T-helper 22 cell (primary cell): ENCODE results near the gene CDK6.

Experiments used
- DNase-seq: peaks from one replicate; pipeline ENCODE4 v3.0.0-alpha.2; 2020; ENCODE audit warnings: low read depth

Gene CDK6

DNA sequence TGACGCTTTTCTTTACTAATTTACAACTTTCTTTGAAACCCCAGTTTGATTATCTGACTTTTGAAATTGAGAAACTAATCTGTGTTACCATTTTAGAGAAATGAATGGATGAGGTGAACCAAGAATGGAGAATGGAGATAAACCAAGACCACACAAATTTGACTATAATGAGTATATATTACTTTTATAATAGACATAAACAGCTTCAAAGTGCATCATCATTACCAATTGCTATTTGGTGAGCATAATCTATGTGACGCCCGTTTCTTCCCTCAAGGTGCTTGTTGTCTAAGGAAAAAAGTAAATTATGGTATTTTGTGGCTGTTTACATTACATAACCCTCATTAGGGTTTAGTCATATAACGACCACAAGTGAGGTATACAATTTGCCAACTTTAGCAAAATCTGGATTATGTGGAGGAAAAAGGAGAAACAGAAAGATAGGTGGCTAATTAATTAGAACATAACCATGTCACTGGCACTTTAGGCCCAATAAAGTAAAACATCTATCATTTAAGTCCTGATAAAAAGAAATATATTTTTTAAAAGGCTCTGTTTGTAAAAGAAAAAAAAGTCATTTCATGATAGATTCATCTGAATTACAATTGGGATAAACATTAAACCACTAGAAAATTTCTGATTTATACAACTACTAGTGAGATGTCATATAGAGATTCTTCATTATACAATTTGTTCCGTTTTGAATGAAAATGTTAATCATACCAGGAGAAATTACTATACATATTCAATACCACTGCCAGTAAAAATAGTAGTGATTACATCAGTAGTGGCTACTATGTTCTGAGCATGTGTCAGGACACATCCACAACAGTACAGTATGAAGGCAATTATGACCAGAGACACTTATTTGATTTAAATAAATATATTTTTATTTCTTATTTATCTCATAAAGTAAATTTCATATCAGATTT, 128.0 kb downstream of the CDK6 start:
- no peak for DNase-seq

GRCh38 chr7:92707435-92707834, 128.9 kb downstream of the CDK6 start:
- DNase-seq, result no peak

- no peak for DNase-seq
These were observed 129.8 kb downstream of the CDK6 start for GRCh38 chr7:92706563-92706962.

- DNase-seq, result no peak
These were observed 130.5 kb downstream of the CDK6 start for GRCh38 chr7:92705831-92706230.

- DNase-seq, result no peak
These were observed 131.5 kb downstream of the CDK6 start for GRCh38 chr7:92704858-92705257.

DNA sequence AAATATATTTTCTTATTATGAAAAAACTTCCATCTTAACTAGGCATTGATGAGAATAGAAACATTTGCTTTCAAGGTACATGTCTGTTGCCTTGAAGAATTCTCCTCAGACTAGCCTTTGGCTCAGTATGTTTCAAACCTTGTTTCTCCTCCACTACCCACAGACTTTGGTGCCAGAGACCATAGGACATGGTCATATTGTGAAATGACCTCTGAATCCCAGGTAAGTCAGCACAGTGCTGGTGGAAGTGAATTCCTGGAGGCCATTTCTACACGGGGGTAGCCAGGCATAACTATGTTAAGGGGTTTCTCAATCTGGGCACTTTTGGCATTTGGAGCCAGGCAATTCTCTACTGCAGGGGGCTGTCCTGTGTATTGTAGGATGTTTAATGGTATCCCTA, 133.8 kb downstream of the CDK6 start:
- no peak for DNase-seq

GRCh38 chr7:92699966-92700514, 136.3 kb downstream of the CDK6 start:
- DNase-seq, result no peak

DNA sequence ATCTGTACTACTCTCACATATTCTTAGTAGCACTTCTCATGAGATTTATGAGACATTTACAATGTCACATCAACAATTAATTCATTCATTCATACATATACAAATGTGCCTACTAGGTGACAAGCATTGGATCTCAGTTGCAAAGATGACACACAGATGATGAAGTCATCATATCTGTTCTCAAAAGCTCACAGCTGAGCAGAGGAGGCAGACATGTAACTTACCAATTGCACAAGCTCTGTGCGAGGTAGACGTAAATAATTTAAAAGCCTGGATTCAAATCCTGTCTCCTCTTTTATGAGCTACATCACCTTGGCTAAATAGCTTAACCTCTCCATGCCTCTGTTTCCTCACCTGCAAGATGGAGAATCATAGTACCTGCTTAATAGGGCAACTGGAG, 136.8 kb downstream of the CDK6 start:
- DNase-seq, result no peak

GRCh38 chr7:92698237-92698841, 138.0 kb downstream of the CDK6 start:
- DNase-seq, result no peak

DNA sequence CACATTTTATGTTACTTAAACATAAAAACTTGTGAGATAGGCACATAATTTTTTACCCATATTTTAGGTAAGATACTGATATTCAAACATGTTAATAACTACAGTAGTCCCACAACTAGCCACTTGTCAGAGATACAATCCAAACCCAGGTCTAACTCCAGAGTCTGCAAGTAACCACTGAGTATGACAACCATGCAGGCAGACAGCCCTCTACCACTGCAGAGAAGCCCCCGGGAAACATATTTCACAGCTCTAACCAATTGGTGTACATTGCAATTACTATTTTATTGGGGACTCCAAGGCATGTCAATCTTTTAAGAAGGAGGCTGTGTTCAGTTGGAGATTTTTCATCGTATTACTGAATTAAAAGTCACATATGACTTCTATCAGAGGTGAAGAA, 139.0 kb downstream of the CDK6 start:
- DNase-seq, result no peak

- DNase-seq, result no peak
These were observed 139.4 kb downstream of the CDK6 start for GRCh38 chr7:92697012-92697411.

GRCh38 chr7:92696584-92696983, 139.8 kb downstream of the CDK6 start:
- DNase-seq, result no peak

DNA sequence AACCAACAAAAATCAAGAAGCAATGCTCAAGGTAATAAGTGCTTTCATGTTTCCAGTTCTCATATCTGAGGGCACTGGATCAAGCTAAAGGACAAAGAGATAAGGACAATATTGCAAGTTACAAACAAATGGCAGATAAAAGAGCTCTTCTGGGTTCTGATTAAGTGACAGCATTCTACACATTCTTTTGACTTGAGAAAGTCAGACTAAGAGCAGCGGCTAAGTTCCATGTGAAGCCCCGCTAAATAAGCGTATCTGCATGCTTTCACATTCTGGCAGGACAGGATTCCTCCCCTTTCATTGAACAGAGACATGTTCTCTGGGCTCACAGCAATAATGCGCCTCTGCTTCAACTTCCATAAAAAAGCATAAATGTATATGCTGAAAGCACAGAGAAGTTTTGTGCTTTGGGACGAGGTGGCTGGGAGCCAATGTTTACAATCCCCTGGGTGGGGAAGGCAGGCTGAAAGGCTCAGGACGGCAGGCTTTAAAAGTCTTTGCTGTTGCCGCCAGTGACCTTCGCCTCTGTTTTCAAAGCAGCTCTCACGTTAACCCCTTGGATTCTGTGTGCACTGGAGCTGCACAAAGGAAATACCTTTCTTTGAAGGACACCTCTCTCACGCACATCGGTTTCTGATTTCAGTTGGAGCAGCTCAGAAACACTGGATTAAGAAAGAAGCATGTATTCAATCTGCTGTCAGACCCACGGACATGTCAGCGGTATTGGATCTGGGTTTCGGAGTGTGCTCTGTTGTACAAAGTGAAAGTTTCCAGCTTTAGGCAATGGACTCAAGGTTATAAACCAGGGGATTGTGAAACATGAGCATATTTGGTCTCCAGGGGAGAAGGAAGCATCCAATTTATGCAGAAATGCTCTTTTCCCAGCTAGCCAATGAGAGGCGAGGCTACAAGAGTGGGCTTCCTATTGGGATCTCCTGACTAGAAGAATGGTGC, 140.8 kb downstream of the CDK6 start:
- DNase-seq, result no peak

DNA sequence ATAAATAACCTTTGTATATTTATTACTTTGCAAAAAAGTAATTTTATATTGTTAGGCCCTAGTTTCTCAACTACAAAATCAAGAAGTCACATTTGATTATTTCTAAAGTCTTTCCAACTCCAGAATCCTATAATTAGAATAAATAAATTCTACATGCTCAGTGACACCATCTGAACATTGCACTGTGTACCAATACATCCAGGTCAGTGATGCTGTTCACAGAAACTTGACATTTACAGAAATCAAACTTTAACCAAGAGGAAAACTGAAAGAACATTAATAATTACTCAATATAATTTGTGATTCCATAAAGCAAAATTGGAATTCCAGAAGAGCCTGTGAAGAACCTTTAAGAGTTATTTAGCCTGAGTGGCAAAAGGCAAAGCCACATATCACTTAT, 142.2 kb downstream of the CDK6 start:
- DNase-seq, result no peak

DNA sequence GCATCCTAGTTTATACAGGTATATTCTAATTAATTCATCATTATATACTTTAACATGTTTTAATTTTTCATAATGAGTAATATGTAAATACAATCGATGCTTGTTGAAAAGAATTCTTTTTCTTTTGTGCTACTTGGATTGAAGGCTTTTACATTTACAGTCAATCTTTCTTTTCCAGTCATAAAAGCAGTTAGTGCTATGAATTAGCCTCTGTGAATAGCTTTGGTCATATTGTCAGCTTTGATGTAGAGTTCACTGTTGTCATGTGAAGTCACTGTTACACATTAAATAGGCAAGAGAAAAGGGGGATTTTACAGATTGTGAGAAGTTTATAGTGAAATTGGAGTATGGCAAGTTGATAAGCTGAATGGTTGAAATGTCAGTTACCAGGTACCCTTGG, 142.9 kb downstream of the CDK6 start:
- no peak for DNase-seq

GRCh38 chr7:92691578-92691977, 144.8 kb downstream of the CDK6 start:
- no peak for DNase-seq

DNA sequence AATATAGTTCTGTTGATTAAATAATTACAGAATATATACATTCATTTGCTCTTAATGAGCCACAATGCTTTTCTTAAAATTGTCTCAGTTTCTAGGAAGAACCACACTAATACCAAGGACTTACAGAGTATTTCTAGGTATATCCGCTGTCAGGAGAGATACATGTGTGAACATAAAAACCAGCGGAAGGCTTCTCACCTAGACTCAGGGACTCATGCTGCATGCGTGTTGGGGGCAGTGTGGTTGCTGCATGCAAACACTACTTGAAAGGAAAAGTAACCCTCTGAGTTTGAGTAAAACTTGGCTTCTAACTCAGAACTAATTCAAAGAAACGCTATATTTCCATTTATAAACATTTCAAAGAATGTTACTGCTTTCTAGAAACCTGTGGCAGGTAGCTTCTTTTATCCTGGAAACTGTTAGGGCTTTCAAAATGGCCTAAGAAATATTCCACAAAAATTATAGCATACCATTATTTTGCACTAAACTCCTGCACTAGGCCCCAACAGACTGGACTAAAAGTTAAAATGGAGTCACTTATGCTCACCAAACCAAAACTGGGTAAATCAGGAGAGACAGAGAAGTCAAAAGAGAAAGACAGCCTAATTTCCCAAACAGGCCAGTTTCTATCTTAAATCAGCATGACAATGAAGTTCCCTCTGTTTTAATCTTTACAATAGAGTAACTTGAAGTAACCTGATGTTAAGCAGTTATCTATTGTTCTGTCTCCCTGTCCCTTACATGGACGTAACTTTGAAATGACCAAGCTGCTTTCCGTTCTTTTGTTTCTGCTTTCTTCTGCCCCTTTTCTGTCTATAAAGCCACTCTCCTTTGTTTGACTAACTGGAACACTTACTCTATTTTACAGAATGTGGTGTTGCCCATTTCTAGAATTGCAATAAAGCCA, 151.0 kb downstream of the CDK6 start:
- DNase-seq, result no peak

GRCh38 chr7:92684274-92684673, 152.1 kb downstream of the CDK6 start:
- DNase-seq, result no peak

DNA sequence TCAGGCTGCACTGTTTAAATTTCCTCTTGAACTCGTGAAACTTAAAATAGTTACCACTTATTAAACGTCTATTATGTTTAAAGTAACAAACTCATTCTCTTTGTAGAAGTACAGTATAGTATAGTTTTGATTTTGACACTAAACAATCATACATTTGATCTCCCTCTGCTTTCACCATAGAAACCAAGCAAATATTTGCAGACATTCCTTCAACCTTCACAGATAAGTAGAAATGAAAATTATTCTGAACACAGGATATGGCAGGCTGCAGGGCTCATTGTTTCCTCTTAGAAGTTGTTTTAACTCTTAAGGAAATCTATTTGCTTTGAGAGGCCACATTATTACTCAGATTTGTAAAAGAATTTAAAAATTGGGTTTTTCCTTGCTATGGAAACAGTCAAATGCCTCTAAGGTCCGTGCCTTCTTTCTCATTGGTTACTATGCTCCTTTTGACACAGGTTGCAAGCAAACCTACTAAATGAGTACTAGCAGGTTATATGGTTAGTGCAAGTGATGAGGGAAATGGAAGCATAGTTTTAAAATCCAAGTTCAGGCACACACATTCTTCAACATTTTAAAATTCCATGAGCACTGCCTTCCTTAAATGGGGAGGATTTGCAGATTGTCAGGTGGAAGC, 153.4 kb downstream of the CDK6 start:
- DNase-seq, result no peak

DNA sequence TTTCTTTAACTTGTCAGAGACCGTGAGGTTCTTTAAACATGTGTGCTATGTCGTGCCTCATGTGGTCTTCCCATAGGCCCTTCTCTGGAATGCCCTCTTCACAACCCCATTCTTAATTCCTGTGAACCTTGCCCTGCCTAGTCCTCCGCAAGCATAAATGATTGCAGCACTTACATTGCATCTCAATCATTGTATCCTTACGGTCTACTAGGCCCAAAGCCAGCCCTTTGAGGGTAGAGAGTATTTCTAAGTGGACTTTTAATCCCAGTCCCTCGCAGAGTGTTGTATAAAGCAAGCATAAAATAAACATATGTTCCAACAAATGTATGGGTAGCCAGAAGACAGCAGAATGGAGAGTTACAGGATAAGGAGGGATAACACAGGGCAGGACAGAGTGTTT, 154.0 kb downstream of the CDK6 start:
- DNase-seq, result no peak

DNA sequence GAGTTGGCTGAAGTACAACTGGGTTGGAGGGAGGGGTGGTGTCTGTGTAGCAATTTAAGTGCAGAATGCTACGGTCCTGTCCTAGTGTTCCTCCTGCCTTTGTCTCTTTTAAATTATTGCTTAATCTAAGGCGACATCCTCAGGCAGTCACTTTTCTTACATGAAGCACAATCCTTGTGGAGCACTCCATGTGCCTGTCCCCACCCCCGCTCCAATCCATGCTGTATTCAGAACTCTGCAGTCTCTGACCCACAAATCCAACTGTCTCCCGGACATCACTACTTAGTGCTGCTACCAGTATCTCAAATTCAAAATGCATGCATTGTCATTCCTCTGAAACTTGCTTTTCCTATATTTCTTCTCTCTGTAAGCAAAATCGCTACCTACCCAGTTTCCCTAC, 154.7 kb downstream of the CDK6 start:
- no peak for DNase-seq
